ENCODE results near the gene QPCT.
"Not testable (repeated sequence)": the region's sequence is repeated elsewhere in the genome, so short reads cannot be mapped to it uniquely, and the experiment has no call there.

QPCT gene

GRCh38 chr2:37344453-37345361, at the start of gene QPCT:
Gene QPCT, plus strand, starts transcription at chr2:37344630. Its CDS starts 102 bp downstream, at chr2:37344732.
- peak; percentile 34 to 41 (median 36) for DNase-seq (ENCODE audit: low read depth in 3 of 3)

- DNase-seq (ENCODE audit: low read depth in 3 of 3): not testable (repeated sequence)
Measured at GRCh38 chr2:37294858-37295257, 49.6 kb upstream of the QPCT start.

- DNase-seq (ENCODE audit: low read depth in 3 of 3): no peak
Measured at GRCh38 chr2:37295469-37296073, 48.9 kb upstream of the QPCT start.

GRCh38 chr2:37297632-37298031, 46.8 kb upstream of the QPCT start:
- DNase-seq (ENCODE audit: low read depth in 3 of 3): no peak

- no peak for DNase-seq (ENCODE audit: low read depth in 3 of 3)
Measured at GRCh38 chr2:37300146-37300545, 44.3 kb upstream of the QPCT start.

- DNase-seq (ENCODE audit: low read depth in 3 of 3): no peak
Measured at GRCh38 chr2:37300578-37300977, 43.9 kb upstream of the QPCT start.

GRCh38 chr2:37301408-37301807, 43.0 kb upstream of the QPCT start:
- no peak for DNase-seq (ENCODE audit: low read depth in 3 of 3)

- DNase-seq (ENCODE audit: low read depth in 3 of 3): no peak
Measured at GRCh38 chr2:37302701-37303252, 41.7 kb upstream of the QPCT start.

- no peak for DNase-seq (ENCODE audit: low read depth in 3 of 3)
Measured at GRCh38 chr2:37306024-37306423, 38.4 kb upstream of the QPCT start.

- DNase-seq (ENCODE audit: low read depth in 3 of 3): no peak
Measured at GRCh38 chr2:37307500-37307899, 36.9 kb upstream of the QPCT start.

- DNase-seq (ENCODE audit: low read depth in 3 of 3): no peak
Measured at GRCh38 chr2:37315364-37315763, 29.1 kb upstream of the QPCT start.

- DNase-seq (ENCODE audit: low read depth in 3 of 3): no peak
Measured at GRCh38 chr2:37316181-37316580, 28.2 kb upstream of the QPCT start.

GRCh38 chr2:37317746-37318145, 26.7 kb upstream of the QPCT start:
- DNase-seq (ENCODE audit: low read depth in 3 of 3): no peak

- no peak for DNase-seq (ENCODE audit: low read depth in 3 of 3)
Measured at GRCh38 chr2:37318401-37318800, 26.0 kb upstream of the QPCT start.

GRCh38 chr2:37319754-37320609, 24.4 kb upstream of the QPCT start:
- no peak for DNase-seq (ENCODE audit: low read depth in 3 of 3)

GRCh38 chr2:37321029-37321682, 23.3 kb upstream of the QPCT start:
- no peak for DNase-seq (ENCODE audit: low read depth in 3 of 3)

GRCh38 chr2:37322368-37322767, 22.1 kb upstream of the QPCT start:
- DNase-seq (ENCODE audit: low read depth in 3 of 3): no peak

GRCh38 chr2:37323176-37323780, 21.2 kb upstream of the QPCT start:
- DNase-seq (ENCODE audit: low read depth in 3 of 3): no peak

GRCh38 chr2:37323781-37324535, 20.5 kb upstream of the QPCT start:
- peak in 2 of 3 experiments; percentile 5 to 17 for DNase-seq (ENCODE audit: low read depth in 3 of 3)

GRCh38 chr2:37324536-37324785, 20.0 kb upstream of the QPCT start:
- peak in 2 of 3 experiments; percentile 47 to 49 for DNase-seq (ENCODE audit: low read depth in 3 of 3)

Data from stimulated activated CD4-positive, alpha-beta T cell treated with anti-CD3 and anti-CD28 coated beads, TNF-alpha, amount 100 ng/mL, for 4 hours (primary cell).